Epithelial cell of proximal tubule (primary cell): ENCODE results near the gene NUP50. TPM values are rescaled to one million over a fixed set of nuclear protein-coding genes. Genes with fewer than 3 reads are reported as not detected.

Source experiments
- DNase-seq: peaks from one replicate; pipeline ENCODE4 v3.0.0-alpha.2; 2011; ENCODE audit warnings: low read depth
- H3K4me3 ChIP-seq: 2 replicates; pipeline ENCODE4 v1.5.1; 2011; ENCODE audit warnings: low read depth, mild to moderate bottlenecking, low read length
- CTCF ChIP-seq: conservative IDR thresholded peaks from 2 replicates; pipeline ENCODE4 v1.5.1; 2012; ENCODE audit warnings: low read depth, mild to moderate bottlenecking, low read length
- total RNA-seq: library from RNA; depleted of rRNA; stranded (reverse); fragments of >200 nt; gene quantifications from 2 replicates; pipeline ENCODE4 v1.2.3, GENCODE V29; 2015

NUP50 gene
- total RNA-seq, 1 donor from 2014 or later = 60.8 TPM

- H3K4me3 ChIP-seq = no peak overlapping the region
- no peak for DNase-seq
These were observed 3.9 kb upstream of the NUP50 start for GRCh38 chr22:45159652-45160462.

GRCh38 chr22:45162531-45162930 lies 1.2 kb upstream of the NUP50 start:
- H3K4me3 ChIP-seq = peak overlapping the region; percentile 92
- no peak for TF ChIP-seq CTCF
- DNase-seq = no peak

More at GRCh38 chr22:45159652-45160462, 3.9 kb upstream of the NUP50 start:
- TF ChIP-seq CTCF = no peak

- no peak for DNase-seq
These were observed 650 bp upstream of the NUP50 start for GRCh38 chr22:45163099-45163450.

GRCh38 chr22:45164270-45165088 lies 754 bp downstream of the NUP50 start:
- peak overlapping the region; percentile 92 for H3K4me3 ChIP-seq
- DNase-seq = no peak
- TF ChIP-seq CTCF = no peak

More at GRCh38 chr22:45163099-45163450, 650 bp upstream of the NUP50 start:
- H3K4me3 ChIP-seq = peak overlapping the region; percentile 92
- TF ChIP-seq CTCF = no peak

- no peak for DNase-seq
- TF ChIP-seq CTCF = no peak
- no peak overlapping the region for H3K4me3 ChIP-seq
These were observed 3.2 kb downstream of the NUP50 start for GRCh38 chr22:45166932-45167331.

- no peak for TF ChIP-seq CTCF
- DNase-seq = peak; percentile 38
- H3K4me3 ChIP-seq = no peak overlapping the region
These were observed 6.1 kb downstream of the NUP50 start for GRCh38 chr22:45169591-45170466.
